SHP77 treated with DMSO at 0.1 percent for 48 hours (cell line): ENCODE results near the gene HAUS2.
"Not testable (repeated sequence)": the region's sequence is repeated elsewhere in the genome, so short reads cannot be mapped to it uniquely, and the experiment has no call there.

Experiments used
- DNase-seq: peaks from one replicate; lab custom pipeline; 2025; lab: John Stamatoyannopoulos, UW

The HAUS2 gene

GRCh38 chr15:42548249-42549031 lies at the start of gene HAUS2, which contains the start of gene LRRC57:
HAUS2 (plus strand) TSS chr15:42548838; CDS start chr15:42548873, 35 bp downstream.
LRRC57 (minus strand) TSS chr15:42548793; CDS start chr15:42548434, 359 bp downstream.
- DNase-seq = peak; percentile 42

GRCh38 chr15:42499858-42500609 lies 48.6 kb upstream of the HAUS2 start:
- no peak for DNase-seq

- no peak for DNase-seq
Measured at GRCh38 chr15:42502477-42502876, 46.2 kb upstream of the HAUS2 start.

GRCh38 chr15:42503825-42504224 lies 44.8 kb upstream of the HAUS2 start:
- DNase-seq = no peak

- no peak for DNase-seq
Measured at GRCh38 chr15:42504631-42505030, 44.0 kb upstream of the HAUS2 start.

GRCh38 chr15:42507514-42507913 lies 41.1 kb upstream of the HAUS2 start:
- no peak for DNase-seq

- DNase-seq = no peak
Measured at GRCh38 chr15:42508263-42508690, 40.4 kb upstream of the HAUS2 start.

GRCh38 chr15:42510258-42511006 lies 38.2 kb upstream of the HAUS2 start:
- no peak for DNase-seq

GRCh38 chr15:42511007-42511391 lies 37.6 kb upstream of the HAUS2 start:
- DNase-seq = no peak

- no peak for DNase-seq
Measured at GRCh38 chr15:42523331-42523730, 25.3 kb upstream of the HAUS2 start.

GRCh38 chr15:42528970-42529369 lies 19.7 kb upstream of the HAUS2 start:
- DNase-seq = no peak

- no peak for DNase-seq
Measured at GRCh38 chr15:42533246-42533645, 15.4 kb upstream of the HAUS2 start.

GRCh38 chr15:42544853-42545629 lies 3.6 kb upstream of the HAUS2 start:
- no peak for DNase-seq

GRCh38 chr15:42547918-42548248 lies 755 bp upstream of the HAUS2 start:
- no peak for DNase-seq

- DNase-seq = peak; percentile 14
Measured at GRCh38 chr15:42549032-42549491, 424 bp downstream of the HAUS2 start.

GRCh38 chr15:42549741-42550392 lies 1.2 kb downstream of the HAUS2 start:
- no peak for DNase-seq

- DNase-seq = no peak
Measured at GRCh38 chr15:42553554-42553953, 4.9 kb downstream of the HAUS2 start.

GRCh38 chr15:42556550-42557207 lies 8.0 kb downstream of the HAUS2 start:
- DNase-seq = not testable (repeated sequence)

GRCh38 chr15:42558739-42559138 lies 10.1 kb downstream of the HAUS2 start:
- DNase-seq = no peak

GRCh38 chr15:42575188-42576039 lies 26.8 kb downstream of the HAUS2 start, which contains the start of gene STARD9:
STARD9 (plus strand) TSS chr15:42575606; CDS start chr15:42575716, 110 bp downstream.
- DNase-seq = peak; percentile 90
